NCI-H1105 (cell line): Measurements from ENCODE around the gene TFRC.
"Not testable (repeated sequence)": the region's sequence is repeated elsewhere in the genome, so short reads cannot be mapped to it uniquely, and the experiment has no call there.

Experiments
- DNase-seq: peaks from one replicate; lab custom pipeline; 2025; lab: John Stamatoyannopoulos, UW

Gene TFRC

DNA sequence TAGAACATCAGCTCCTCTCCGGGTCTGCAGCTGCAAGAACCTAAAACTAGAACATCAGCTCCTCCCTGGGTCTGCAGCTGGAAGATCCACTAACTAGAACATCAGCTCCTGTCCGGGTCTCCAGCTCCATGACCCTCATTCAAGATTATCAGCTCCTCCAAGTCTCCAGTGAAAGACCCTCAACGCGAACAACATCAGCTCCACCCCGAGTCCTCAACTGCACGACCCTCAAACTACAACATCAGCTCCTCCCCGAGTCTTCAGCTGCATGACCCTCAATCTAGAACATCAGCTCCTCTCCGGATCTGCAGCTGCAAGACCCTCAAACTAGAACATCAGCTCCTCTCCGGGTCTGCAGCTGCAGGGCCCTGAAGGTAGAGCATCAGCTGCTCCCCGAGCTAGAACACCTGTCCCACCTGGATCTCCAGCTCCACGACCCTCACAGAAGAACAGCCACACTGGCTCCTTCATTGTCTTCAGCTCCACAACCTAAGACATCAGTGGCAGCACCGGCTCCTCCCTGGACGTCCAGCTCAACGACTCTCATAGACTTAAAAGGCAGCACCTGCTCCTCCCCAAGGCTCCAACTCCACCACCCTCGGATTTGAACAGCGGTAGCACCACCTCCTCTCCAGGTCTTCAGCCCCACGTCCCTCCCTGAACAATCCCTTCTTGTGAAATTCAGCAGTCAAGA lies 77.4 kb downstream of the TFRC start:
- DNase-seq: not testable (repeated sequence)

DNA sequence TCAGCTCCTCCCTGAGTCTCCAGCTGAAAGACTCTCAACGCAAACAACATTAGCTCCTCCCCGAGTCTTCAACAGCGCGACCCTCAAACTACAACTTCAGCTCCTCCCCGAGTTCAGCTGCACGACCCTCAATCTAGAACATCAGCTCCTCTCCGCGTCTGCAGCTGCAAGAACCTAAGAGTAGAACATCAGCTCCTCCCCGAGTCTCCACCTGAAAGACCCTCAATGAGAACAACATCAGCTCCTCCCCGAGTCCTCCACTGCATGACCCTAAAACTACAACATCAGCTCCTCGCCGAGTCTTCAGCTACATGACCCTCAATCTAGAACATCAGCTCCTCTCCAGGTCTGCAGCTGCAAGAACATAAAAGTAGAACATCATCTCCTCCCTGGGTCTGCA lies 78.3 kb downstream of the TFRC start:
- DNase-seq: no peak

DNA sequence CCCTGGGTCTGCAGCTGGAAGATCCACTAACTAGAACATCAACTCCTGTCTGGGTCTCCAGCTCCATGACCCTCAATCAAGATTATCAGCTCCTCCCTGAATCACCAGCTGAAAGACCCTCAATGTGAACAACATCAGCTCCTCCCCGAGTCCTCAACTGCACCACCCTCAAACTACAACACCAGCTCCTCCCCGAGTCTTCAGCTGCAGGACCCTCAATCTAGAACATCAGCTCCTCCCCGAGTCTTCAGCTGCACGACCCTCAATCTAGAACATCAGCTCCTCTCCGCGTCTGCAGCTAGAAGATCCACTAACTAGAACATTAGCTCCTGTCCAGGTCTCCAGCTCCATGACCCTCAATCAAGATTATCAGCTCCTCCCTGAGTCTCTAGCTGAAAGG lies 79.2 kb downstream of the TFRC start:
- not testable (repeated sequence) for DNase-seq

DNA sequence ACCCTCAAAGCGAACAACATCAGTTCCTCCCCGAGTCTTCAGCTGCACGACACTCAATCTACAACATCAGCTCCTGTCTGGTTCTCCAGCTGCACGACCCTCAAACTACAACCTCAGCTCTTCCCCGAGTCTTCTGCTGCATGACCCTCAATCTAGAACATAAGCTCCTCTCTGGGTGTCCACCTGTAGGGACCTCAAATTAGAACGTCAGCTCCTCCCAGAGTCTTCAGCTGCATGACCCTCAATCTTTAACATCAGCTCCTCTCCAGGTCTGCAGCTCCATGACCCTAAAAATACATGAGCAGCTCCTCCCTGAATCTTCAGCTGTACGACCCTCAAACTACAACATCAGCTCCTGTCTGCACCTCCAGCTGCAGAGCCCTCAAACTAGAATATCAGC lies 80.7 kb downstream of the TFRC start:
- not testable (repeated sequence) for DNase-seq

DNA sequence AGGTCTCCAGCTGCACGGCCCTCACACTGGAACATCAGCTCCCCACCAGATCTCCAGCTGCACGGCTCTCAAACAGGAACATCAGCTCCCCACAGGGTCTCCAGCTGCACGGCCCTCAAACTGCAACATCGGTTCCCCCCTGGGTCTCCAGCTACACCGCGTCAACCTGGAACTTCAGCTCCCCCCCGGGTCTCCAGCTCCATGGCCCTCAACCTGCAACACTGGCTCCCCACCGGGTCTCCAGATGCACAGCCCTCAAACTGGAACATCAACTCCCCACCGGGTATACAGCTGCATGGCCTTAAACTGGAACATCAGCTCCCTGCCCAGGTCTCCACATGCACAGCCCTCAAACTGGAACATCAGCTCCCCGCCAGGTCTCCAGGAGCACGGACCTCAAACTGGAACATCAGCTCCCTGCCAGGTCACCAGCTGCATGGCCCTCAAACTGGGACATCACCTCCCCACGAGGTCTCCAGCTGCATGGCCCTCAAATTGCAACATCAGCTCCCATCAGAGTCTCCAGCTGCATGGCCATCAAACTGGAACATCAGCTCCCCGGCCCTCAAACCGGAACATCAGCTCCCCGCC lies 81.4 kb downstream of the TFRC start:
- not testable (repeated sequence) for DNase-seq

DNA sequence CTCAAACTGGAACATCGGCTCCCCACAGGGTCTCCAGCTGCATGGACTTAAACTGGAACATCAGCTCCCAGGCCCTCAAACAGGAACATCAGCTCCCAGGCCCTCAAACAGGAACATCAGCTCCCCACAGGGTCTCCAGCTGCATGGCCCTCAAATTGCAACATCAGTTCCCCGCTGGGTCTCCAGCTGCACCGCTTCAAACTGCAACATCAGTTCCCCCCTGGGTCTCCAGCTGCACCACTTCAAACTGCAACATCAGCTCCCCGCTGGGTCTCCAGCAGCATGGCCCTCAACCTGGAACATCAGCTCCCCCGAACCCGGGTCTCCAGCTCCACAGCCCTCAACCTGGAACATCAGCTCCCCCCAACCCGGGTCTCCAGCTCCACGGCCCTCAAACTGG lies 82.0 kb downstream of the TFRC start:
- DNase-seq: no peak
